GM21423 (cell line): ENCODE data around the gene CUL2.
A peak's percentile ranks its signal among the peaks of the same experiment; 100 is the strongest.

ENCODE experiments used
- ATAC-seq: cut with Tn5 transposase; IDR thresholded peaks from one replicate; pipeline ENCODE4 v1.9.1; 2021; ENCODE audit warnings: mild to moderate bottlenecking, moderate library complexity; ENCODE audit not compliant: unreplicated experiment

Gene CUL2

DNA sequence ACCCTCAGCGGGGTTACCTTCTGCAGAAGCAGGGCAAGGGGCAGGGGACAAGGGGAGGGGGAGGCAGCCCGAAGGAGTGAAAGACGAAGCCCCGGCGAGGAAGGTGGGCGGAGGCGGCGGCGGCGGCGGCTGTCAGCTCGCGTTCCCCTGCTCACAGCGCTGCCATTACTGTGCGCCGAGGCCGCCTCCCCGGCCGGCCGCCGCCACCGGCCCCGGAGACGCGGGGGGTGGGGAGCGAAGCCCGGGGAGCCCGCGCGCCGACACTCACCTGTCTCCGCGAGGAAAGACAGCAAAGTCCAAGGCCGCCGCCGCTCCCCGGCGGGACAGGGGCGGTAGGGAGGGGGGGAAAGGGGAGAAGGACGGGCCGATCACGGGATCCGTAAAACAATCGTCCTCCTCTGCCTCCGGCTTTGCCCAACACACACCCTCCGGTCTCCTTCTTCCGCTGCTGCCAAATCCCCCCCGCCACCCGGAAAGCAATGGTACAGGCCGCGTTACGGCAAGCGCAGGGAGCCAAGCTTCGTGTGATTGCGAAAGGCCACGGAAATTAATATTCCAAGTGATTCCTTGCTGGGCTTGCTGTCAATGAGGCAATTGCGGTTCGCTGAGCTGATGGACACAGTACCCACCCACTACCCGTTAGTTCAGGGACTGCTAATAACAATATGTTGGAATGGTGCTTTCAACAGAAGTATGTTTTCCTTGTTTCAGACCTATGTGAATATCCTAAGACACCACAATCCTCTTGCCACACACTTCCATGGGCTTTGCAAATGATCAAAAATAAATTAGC is at the start of gene CUL2:
CUL2 (minus strand) TSS at position 180 of the 793 bp plus-strand sequence. CDS start 19,024 bp downstream, outside the sequence.
- peak; percentile 95 for ATAC-seq

DNA sequence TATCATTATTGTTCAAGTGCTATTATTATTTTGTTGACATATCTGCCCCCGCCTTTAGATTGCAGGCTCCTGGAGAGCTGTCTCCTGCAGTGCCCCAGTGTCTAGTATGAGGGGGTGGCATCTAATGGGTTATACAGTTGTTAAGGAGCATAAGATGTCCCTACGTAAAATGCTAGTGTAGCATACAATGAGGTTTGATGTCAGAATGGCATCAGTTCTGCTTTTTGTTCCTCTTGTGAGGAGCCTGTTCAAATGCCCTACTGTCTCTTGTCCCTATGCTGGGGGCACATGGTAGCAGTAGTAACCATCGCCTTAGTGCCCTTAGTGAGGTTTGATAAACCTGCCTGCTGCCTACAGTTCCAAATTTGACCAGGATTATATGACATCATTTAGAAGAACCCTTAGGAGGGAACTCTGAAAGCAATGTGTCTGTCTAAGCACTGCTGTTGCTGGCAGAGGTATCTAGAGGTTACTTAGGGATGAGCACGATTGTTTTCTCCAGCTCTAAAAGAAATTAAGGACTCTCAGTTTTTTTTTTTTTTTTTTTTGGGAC is 46.2 kb upstream of the CUL2 start:
- peak; percentile 58 for ATAC-seq

DNA sequence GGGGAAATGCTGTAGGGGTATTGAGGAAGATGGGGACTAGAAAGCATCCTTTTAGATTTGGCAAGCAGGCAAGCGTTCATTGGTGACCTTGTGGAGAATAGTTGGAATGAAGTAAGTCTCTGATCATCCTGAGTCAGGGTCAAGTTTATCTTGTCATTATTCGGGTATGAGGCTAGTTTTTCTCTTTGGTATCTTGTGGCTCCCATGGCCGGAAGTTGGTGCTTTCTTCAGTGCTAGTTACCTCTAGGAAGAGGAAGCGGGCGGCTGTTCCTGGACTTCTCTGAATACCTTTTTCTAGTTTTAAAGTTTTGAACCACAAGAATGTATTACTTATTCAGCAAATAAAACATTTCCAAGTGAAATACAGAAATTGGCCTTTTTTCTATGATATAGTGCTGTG is 45.7 kb upstream of the CUL2 start:
- ATAC-seq = no peak

DNA sequence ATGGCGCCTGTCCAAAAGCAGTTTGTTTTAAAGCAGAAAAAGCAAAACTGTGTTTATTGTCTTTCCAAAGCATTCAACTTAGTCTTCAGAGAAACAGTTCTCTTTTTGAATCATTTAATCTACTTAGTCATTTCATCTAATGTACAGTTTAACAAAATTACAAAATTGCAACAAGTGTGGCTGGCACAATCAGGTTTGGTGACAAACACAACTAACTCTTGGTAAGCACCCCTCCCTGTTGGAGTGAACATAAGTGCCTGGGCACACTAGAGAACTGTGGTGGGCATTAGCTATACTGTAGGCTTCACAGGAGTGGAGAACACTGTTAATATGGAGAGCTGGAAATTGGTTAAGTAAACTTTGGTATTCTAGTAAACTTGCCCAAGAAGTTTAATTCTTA is 43.4 kb upstream of the CUL2 start:
- ATAC-seq = no peak

DNA sequence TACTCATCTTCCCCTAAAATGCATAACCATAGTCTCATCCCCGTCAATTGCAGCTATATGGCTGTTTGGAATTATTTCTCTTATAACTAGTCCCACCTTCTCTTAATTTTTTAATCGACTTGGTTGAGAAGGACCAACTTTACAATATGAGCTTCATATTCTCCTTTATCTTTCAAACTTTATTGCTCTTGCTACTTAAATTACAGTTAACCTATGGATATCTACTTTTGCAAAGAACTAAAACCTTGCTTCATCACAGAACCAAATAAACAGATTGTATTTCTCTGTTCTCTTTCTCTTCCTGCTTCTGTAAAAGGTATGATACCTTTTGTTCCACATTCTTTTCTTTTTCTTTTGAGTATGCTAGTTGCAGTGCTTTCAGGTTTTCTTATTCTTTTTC is 42.6 kb upstream of the CUL2 start:
- ATAC-seq = no peak

DNA sequence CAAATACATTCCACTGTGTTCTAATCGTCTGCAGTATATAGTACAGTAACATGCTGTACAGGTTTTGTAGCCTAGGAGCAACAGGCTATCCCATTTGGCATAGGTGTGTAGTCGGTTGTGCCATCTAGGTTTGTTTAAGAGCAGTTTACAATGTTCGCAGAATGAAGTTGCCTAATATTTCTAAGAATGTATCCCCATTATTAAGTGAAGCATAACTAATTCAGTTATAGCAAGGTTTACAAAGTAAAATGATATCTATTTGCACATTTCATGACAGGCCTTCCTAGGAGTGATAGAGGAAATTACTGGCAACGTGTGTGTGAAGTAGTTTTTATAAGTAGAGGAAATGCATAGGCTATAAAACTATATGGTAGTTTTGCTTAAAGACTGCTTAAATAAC is 40.5 kb upstream of the CUL2 start:
- ATAC-seq = no peak

DNA sequence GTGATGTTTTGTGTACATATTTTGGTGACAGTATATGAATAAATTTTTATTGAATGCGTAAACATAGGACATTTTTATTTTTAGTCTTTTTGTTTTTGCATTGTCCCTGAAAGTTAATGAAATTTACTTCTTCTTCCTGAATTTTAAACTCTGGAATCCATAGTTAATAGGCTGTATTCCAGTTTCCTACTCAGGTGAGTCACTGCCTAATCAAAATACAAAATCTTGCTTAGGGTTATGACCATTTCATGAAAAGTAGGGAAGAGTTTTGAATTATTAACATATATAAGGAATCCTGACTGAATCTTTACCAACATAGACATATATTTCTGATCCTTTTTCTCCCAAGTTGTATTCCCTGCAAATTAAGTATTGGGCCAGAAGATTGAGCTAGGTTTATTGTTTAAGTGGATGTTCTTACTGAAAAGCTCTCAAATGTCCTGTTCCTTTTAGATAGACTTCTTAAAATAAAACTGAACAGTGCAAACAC is 39.1 kb upstream of the CUL2 start:
- ATAC-seq = no peak

- ATAC-seq = no peak
Measured at GRCh38 chr10:35127289-35127891, 37.2 kb upstream of the CUL2 start.

GRCh38 chr10:35126530-35127288 is 36.6 kb upstream of the CUL2 start, which contains the start of gene CREM:
TSS of gene CREM (plus strand) at chr10:35126846. CDS start at chr10:35137836, 10,990 bp downstream.
- peak; percentile 77 for ATAC-seq

DNA sequence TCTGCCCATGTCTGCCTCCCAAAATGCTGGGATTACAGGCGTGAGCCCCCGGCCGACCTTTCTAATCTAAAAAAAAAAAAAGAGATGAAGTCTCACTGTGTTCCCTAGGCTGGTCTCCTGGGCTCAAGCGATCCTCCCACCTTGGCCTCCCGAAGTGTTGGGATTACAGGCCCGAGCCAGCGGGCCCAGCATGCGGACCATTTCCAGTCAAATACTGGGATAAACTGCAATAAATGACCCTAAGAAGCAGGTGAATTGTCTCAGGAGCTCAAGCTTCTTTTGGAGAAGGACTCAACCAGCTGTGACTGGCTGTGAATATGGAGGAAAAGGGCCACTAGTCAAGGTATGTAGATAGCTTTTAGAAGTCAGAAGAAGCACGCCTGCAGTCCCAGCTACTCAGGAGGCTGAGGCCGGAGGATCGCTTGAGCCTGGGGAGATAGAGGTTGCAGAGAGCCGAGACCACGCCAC is 36.0 kb upstream of the CUL2 start:
- no peak for ATAC-seq

GRCh38 chr10:35124540-35124939 is 34.4 kb upstream of the CUL2 start:
- no peak for ATAC-seq

DNA sequence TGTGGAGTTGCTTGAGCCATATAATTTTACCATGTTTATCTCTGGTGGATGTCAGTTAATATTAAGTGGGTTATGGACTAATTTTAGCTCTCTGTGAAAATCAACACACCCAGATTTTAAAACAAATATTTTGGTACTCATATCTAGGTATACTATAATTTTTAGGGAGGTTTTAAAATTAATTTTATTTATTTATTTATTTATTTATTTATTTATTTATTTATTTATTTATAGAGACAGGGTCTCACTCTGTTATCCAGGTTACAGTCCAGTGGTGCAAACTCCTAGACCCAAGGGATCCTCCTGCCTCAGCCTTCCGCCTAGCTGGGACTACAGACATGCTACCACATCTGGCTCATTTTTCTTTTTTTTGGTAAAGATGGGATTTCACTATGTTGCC is 29.2 kb upstream of the CUL2 start:
- ATAC-seq = no peak

DNA sequence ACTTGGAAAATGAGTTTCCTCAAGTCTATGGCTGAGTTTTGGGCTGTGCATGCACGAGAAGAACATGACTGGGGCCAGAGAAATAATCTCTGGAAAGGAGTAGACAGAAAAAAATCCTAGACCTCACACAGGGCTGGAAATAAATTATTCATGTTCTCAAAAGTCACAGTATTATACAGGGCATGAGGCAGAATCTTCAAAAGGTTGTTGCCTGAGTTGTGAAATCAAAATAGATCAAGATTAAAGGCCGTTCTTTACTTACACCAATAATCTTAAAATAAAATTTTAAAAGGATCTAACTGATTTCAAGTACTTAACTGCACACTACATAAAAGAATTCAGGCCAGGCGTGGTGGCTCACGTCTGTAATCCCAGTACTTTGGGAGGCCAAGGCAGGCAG is 22.4 kb upstream of the CUL2 start:
- no peak for ATAC-seq

- ATAC-seq = no peak
Measured at GRCh38 chr10:35103882-35104281, 13.7 kb upstream of the CUL2 start.

GRCh38 chr10:35097510-35097909 is 7.4 kb upstream of the CUL2 start:
- ATAC-seq = no peak

DNA sequence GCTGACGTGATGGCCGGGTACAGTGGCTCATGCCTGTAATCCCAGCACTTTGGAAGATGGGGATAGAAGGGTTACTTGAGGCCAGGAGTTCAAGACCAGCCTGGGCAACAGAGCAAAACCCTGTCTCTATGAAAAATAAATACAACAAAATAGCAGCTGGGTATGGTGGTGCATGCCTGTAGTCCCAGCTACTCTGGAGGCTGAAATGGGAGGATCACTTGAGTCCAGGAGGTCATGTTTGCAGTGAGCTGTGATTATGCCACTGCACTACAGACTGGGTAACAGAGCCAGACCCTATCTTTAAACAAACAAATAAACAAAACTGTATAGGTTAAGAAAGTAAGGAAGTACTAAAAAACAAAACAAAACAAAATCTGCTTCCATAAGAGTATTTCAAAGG is 6.2 kb upstream of the CUL2 start:
- ATAC-seq = no peak

- no peak for ATAC-seq
Measured at GRCh38 chr10:35092851-35093250, 2.7 kb upstream of the CUL2 start.

GRCh38 chr10:35091994-35092790 is 2.1 kb upstream of the CUL2 start:
- ATAC-seq = no peak

GRCh38 chr10:35089611-35090161 is 455 bp downstream of the CUL2 start:
- peak; percentile 33 for ATAC-seq

GRCh38 chr10:35083242-35083641 is 6.9 kb downstream of the CUL2 start:
- no peak for ATAC-seq
